ENCODE measurements around the gene TMEM9.

DNA sequence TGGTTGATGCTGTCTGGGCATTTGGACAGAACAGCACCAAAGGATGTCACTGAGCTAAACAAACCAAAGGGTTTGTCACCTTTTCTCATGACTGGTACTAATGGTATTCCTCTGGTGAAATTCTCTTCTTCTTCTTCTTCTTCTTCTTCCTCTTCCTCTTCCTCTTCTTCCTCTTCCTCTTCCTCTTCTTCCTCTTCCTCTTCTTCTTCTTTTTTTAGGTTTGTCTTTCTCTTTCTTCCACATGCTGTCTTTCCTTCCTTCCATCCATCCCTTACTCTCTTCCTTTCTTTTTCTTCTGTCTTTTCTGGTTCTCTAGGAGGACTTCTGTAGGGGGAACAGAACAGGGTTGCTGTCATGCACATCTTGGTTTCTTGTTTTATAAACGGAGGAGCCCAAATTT, 27.0 kb upstream of the TMEM9 start:
- TF ChIP-seq, protein P1, sequence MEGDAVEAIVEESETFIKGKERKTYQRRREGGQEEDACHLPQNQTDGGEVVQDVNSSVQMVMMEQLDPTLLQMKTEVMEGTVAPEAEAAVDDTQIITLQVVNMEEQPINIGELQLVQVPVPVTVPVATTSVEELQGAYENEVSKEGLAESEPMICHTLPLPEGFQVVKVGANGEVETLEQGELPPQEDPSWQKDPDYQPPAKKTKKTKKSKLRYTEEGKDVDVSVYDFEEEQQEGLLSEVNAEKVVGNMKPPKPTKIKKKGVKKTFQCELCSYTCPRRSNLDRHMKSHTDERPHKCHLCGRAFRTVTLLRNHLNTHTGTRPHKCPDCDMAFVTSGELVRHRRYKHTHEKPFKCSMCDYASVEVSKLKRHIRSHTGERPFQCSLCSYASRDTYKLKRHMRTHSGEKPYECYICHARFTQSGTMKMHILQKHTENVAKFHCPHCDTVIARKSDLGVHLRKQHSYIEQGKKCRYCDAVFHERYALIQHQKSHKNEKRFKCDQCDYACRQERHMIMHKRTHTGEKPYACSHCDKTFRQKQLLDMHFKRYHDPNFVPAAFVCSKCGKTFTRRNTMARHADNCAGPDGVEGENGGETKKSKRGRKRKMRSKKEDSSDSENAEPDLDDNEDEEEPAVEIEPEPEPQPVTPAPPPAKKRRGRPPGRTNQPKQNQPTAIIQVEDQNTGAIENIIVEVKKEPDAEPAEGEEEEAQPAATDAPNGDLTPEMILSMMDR (IDR thresholded peaks at IDR 0.05 in 2 of 3, conservative IDR thresholded peaks at IDR 0.05 in 1 of 3; ENCODE audit: insufficient read depth in 2 of 3, low read depth in 1 of 3, low read length in 3 of 3), result no peak
- TF ChIP-seq, protein P2, sequence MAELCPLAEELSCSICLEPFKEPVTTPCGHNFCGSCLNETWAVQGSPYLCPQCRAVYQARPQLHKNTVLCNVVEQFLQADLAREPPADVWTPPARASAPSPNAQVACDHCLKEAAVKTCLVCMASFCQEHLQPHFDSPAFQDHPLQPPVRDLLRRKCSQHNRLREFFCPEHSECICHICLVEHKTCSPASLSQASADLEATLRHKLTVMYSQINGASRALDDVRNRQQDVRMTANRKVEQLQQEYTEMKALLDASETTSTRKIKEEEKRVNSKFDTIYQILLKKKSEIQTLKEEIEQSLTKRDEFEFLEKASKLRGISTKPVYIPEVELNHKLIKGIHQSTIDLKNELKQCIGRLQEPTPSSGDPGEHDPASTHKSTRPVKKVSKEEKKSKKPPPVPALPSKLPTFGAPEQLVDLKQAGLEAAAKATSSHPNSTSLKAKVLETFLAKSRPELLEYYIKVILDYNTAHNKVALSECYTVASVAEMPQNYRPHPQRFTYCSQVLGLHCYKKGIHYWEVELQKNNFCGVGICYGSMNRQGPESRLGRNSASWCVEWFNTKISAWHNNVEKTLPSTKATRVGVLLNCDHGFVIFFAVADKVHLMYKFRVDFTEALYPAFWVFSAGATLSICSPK (IDR thresholded peaks at IDR 0.05; ENCODE audit: borderline replicate concordance), result no peak
- TF ChIP-seq POLR3G (IDR thresholded peaks at IDR 0.05; ENCODE audit: extremely low read depth, insufficient read length, insufficient replicate concordance), result no peak

Measured in K562 (cell line).